NB4 (cell line): ENCODE data around the gene SUSD5.

Source experiments
- DNase-seq: peaks from one replicate; pipeline ENCODE4 v3.0.0; 2010; ENCODE audit warnings: low read depth
- H3K4me3 ChIP-seq: one replicate; pipeline ENCODE4 v1.5.1; 2011; ENCODE audit warnings: mild to moderate bottlenecking, low read depth, low read length, moderate library complexity
- MYC ChIP-seq: IDR thresholded peaks from 2 replicates; pipeline ENCODE4 v1.6.1; 2011; ENCODE audit warnings: low read depth, low read length
- POLR2A ChIP-seq: IDR thresholded peaks from 2 replicates; pipeline ENCODE4 v1.6.1; 2011; ENCODE audit warnings: mild to moderate bottlenecking; ENCODE audit not compliant: insufficient read length; ENCODE audit errors: extremely low read depth
- TF ChIP-seq, protein P1 (sequence below): IDR thresholded peaks from one replicate; pipeline ENCODE4 v1.5.1; 2012; ENCODE audit warnings: low read depth, low read length
- TF ChIP-seq, protein P2 (sequence below): IDR thresholded peaks from 2 replicates; pipeline ENCODE4 v1.6.1; 2011; ENCODE audit warnings: low read depth, low read length

Gene SUSD5

DNA sequence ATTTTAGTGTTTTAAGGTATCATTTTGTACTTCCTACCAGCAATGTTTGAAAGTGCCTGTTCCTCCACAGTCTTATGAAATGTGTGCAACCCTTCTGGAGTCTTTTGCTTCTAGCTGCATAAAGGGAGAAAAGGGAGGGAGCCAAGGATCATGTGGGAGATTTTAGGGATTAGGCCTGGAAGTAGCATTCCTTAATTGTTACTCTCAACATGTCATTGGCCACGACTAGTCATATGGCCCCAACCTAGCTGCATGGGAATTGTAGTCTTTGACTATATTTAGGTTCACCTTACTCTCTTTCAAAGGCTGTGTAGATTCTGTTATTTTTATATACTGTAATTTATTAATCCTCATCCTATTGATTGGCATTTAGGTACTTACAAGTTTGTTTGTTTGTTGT, 89.9 kb downstream of the SUSD5 start:
- DNase-seq, result no peak
- TF ChIP-seq, protein P1, sequence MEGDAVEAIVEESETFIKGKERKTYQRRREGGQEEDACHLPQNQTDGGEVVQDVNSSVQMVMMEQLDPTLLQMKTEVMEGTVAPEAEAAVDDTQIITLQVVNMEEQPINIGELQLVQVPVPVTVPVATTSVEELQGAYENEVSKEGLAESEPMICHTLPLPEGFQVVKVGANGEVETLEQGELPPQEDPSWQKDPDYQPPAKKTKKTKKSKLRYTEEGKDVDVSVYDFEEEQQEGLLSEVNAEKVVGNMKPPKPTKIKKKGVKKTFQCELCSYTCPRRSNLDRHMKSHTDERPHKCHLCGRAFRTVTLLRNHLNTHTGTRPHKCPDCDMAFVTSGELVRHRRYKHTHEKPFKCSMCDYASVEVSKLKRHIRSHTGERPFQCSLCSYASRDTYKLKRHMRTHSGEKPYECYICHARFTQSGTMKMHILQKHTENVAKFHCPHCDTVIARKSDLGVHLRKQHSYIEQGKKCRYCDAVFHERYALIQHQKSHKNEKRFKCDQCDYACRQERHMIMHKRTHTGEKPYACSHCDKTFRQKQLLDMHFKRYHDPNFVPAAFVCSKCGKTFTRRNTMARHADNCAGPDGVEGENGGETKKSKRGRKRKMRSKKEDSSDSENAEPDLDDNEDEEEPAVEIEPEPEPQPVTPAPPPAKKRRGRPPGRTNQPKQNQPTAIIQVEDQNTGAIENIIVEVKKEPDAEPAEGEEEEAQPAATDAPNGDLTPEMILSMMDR, result no peak
- TF ChIP-seq MYC (no peak), POLR2A (no peak)
- TF ChIP-seq, protein P2, sequence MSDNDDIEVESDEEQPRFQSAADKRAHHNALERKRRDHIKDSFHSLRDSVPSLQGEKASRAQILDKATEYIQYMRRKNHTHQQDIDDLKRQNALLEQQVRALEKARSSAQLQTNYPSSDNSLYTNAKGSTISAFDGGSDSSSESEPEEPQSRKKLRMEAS, result no peak

DNA sequence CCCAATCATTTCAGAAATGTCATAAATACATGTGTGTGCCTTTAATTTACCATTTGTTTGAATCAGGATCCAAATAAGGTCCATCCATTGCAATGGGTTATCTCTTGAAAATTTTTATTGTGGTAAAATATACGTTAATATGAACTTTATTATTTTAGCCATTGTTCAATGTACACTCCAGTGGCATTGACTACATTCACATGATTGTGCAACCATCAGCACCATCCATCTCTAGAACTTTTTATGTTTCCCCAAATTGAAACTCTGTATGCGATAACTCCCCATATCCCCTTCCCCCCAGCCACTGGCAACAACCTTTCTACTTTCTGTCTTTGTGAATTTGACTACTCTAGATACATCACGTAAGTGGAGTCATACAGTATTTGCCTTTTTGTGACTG, 92.8 kb downstream of the SUSD5 start:
- H3K4me3 ChIP-seq, result no peak overlapping the region
- no peak for DNase-seq
- TF ChIP-seq, protein P1, result no peak
- TF ChIP-seq, protein P2, result no peak
- TF ChIP-seq MYC (no peak), POLR2A (no peak)

More for the DNA sequence above, 89.9 kb downstream of the SUSD5 start:
- H3K4me3 ChIP-seq, result no peak overlapping the region

DNA sequence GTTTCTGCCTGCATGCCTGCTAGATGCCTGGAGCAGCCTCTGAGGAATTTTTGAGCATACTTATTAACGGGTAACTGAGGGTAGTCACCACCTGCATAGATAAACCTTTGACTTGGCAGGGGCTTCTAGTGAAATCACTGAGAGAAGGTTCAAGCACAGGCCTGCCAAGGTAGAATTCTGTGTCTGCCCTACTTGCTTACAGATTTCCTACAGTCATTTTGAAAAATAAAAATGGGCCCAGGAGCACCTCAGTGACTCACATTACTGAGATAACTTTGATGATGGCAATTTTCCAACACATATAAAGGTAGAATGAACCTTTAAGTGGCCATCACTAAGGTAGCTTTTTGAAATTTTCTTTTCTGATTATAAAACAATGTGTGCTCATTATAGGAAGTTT, 94.0 kb downstream of the SUSD5 start:
- TF ChIP-seq MYC, result no peak
- no peak for TF ChIP-seq POLR2A
- TF ChIP-seq, protein P2, result no peak
- TF ChIP-seq, protein P1, result no peak
- H3K4me3 ChIP-seq, result no peak overlapping the region
- no peak for DNase-seq

DNA sequence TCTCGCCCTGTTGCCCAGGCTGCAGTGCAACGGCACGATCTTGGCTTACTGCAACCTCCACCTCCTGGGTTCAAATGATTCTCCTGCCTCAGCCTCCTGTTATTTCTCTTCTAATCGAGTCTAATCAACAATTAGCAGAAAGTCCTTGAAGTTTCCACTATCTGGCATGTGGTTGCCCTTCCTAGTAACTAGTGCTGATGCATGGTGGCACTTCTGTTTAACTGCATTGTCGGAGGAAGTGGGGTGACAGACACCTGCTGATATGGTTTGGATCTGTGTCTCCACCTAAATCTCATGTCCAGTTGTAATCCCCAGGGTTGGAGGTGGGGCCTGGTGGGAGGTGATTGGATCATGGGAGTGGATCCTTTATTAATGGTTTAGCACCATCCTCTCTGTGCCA, 95.6 kb downstream of the SUSD5 start:
- no peak for DNase-seq
- TF ChIP-seq POLR2A (no peak), MYC (no peak)
- TF ChIP-seq, protein P2, result no peak
- TF ChIP-seq, protein P1, result no peak
- H3K4me3 ChIP-seq, result no peak overlapping the region

DNA sequence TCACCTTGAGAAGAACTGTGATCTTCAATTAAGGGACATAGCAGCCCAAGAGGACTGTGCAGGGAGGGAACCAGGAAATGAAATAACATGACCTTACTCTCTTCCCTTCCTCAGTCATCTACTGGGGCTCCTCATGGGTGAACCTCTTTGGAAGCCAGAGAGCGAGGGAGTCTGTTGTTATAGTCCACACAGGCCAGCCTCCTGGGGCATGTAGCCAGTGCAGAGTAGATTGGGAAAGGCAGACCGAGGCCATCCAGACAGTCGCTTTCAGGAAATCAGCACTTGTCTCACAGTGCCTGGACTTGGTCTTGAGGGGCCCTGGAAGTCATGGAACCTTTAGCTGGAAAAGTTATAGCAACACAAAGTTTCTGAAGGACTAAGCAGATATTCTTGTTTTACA, 98.7 kb downstream of the SUSD5 start:
- no peak for DNase-seq
- TF ChIP-seq, protein P1, result no peak
- no peak overlapping the region for H3K4me3 ChIP-seq

GRCh38 chr3:33117461-33117860, 101.1 kb downstream of the SUSD5 start:
- no peak overlapping the region for H3K4me3 ChIP-seq
- no peak for DNase-seq
- TF ChIP-seq MYC (no peak), POLR2A (no peak)
- TF ChIP-seq, protein P2, result no peak
- TF ChIP-seq, protein P1, result no peak
